Endothelial cell of umbilical vein (primary cell): ENCODE measurements around the gene ADAM22. TPM values are rescaled to one million over a fixed set of nuclear protein-coding genes. Genes with fewer than 3 reads are reported as not detected.

Experiments used
- BruUV-seq: library from RNA; stranded (reverse); fragments of 400-500 nt; replicated peaks from 2 replicates; lab custom pipeline; 2021; lab: Mats Ljungman, UMichigan
- CTCF ChIA-PET: fragments of 300-600, 350-600 bp; sonication (Branson Sonifier 250); formaldehyde crosslinking; loops from one replicate; lab custom pipeline; 2021; ENCODE audit warnings: antibody characterized with exemption, inconsistent platforms; lab: Charles Lee
- POLR2A ChIA-PET: fragments of 300-600, 350-600 bp; sonication (Branson Sonifier 250); formaldehyde crosslinking; loops from one replicate; lab custom pipeline; 2021; ENCODE audit warnings: antibody characterized with exemption, inconsistent platforms; lab: Charles Lee
- DNase-seq: peaks from one replicate; pipeline ENCODE4 v3.0.0-alpha.2; 2011; ENCODE audit warnings: low read depth, low spot score
- FAIRE-seq: peaks from 2 replicates; lab custom pipeline; 2011; peaks lifted over from hg19 to GRCh38; lab: Jason Lieb, UNC
- H2AFZ ChIP-seq: 2 replicates; pipeline ENCODE4 v1.6.0; 2012; ENCODE audit warnings: low read depth, low read length, control low read depth, inconsistent platforms
- H3K27ac ChIP-seq: 2 replicates; pipeline ENCODE4 v1.5.1; 2011; ENCODE audit warnings: low read depth, mild to moderate bottlenecking, control low read depth, low read length, moderate library complexity; ENCODE audit not compliant: insufficient read depth
- H3K27me3 ChIP-seq, 2 experiments: 2 replicates each; pipeline versions ENCODE4 v1.6.0 to v1.6.1; 2011; ENCODE audit warnings: low read length in 2 of 2, mixed read lengths in 1 of 2; ENCODE audit not compliant: control insufficient read depth in 2 of 2, insufficient read depth in 2 of 2
- H3K36me3 ChIP-seq, 2 experiments: 2 replicates in 1 of 2; 3 replicates in 1 of 2; pipeline ENCODE4 v1.5.1; 2011; ENCODE audit warnings: low read length in 2 of 2, mild to moderate bottlenecking in 1 of 2, moderate library complexity in 1 of 2; ENCODE audit not compliant: control insufficient read depth in 2 of 2, insufficient read depth in 2 of 2; ENCODE audit errors: extremely low read depth in 1 of 2
- H3K4me1 ChIP-seq: 3 replicates; pipeline ENCODE4 v1.5.1; 2011; ENCODE audit warnings: mild to moderate bottlenecking, low read length; ENCODE audit not compliant: control insufficient read depth, insufficient read depth; ENCODE audit errors: extremely low read depth
- H3K4me2 ChIP-seq: 2 replicates; pipeline ENCODE4 v1.6.1; 2011; ENCODE audit warnings: low read length, control low read depth, mixed read lengths; ENCODE audit not compliant: insufficient read depth
- H3K4me3 ChIP-seq, 3 experiments: fragments of 200-600 bp in 1 of 3; sonication (generic), shearing (Covaris generic) in 1 of 3; replicated peaks in 1 of 3; 2 replicates each; pipeline ENCODE4 v1.5.1; 2011 to 2016; ENCODE audit warnings: control low read depth in 3 of 3, low read length in 3 of 3, mild to moderate bottlenecking in 2 of 3, inconsistent platforms in 1 of 3, low read depth in 1 of 3, moderate library complexity in 1 of 3; ENCODE audit not compliant: insufficient read depth in 1 of 3
- H3K79me2 ChIP-seq: 2 replicates; pipeline ENCODE4 v1.6.0; 2012; ENCODE audit warnings: low read length, inconsistent platforms; ENCODE audit not compliant: control insufficient read depth, insufficient read depth
- H3K9ac ChIP-seq: replicated peaks from 2 replicates; pipeline ENCODE3; 2011; ENCODE audit warnings: low read length, control low read depth; ENCODE audit not compliant: insufficient read depth; ENCODE audit errors: extremely low read depth
- H3K9me1 ChIP-seq: replicated peaks from 3 replicates; pipeline ENCODE4 v1.6.0; 2011; ENCODE audit warnings: mild to moderate bottlenecking, low read length; ENCODE audit not compliant: control insufficient read depth, insufficient read depth; ENCODE audit errors: extremely low read depth
- H3K9me3 ChIP-seq: replicated peaks from 2 replicates; pipeline ENCODE4 v1.5.1; 2012; ENCODE audit warnings: low read length, inconsistent platforms; ENCODE audit not compliant: control insufficient read depth, insufficient read depth
- H4K20me1 ChIP-seq: replicated peaks from 2 replicates; pipeline ENCODE3; 2011; ENCODE audit warnings: mild to moderate bottlenecking, low read length; ENCODE audit not compliant: control insufficient read depth, insufficient read depth; ENCODE audit errors: extremely low read depth
- CTCF ChIP-seq, 2 donors: IDR thresholded peaks; 1 replicate in 1 of 2; 2 replicates in 1 of 2; pipeline ENCODE4 v1.5.1; 2011; ENCODE audit warnings: low read length in 2 of 2, mild to moderate bottlenecking in 2 of 2, moderate library complexity in 2 of 2, control low read depth in 1 of 2, inconsistent platforms in 1 of 2, low read depth in 1 of 2; ENCODE audit not compliant: insufficient read depth in 1 of 2; ENCODE audit errors: extremely low read depth in 1 of 2
- EZH2 ChIP-seq: IDR thresholded peaks from 2 replicates; pipeline ENCODE4 v1.6.1; 2012; ENCODE audit warnings: borderline replicate concordance, low read depth, mild to moderate bottlenecking, moderate library complexity, low read length, inconsistent platforms; ENCODE audit not compliant: severe bottlenecking
- FOS ChIP-seq: IDR thresholded peaks from 2 replicates; pipeline ENCODE4 v1.6.1; 2011; ENCODE audit warnings: mild to moderate bottlenecking, low read length, moderate library complexity, borderline replicate concordance; ENCODE audit not compliant: insufficient read depth
- GATA2 ChIP-seq: IDR thresholded peaks from 2 replicates; pipeline ENCODE4 v1.7.0; 2011; ENCODE audit warnings: low read depth, mild to moderate bottlenecking, moderate library complexity, mixed read lengths, low read length; ENCODE audit not compliant: insufficient read length, insufficient read depth
- JUN ChIP-seq: IDR thresholded peaks from 2 replicates; pipeline ENCODE4 v1.6.1; 2011; ENCODE audit warnings: borderline replicate concordance, low read depth; ENCODE audit not compliant: insufficient read length, insufficient read depth
- MAX ChIP-seq: IDR thresholded peaks from 2 replicates; pipeline ENCODE4 v1.6.1; 2011; ENCODE audit not compliant: insufficient read depth, insufficient read length
- MYC ChIP-seq: IDR thresholded peaks from one replicate; pipeline ENCODE4 v1.6.1; 2011; ENCODE audit warnings: mild to moderate bottlenecking, low read depth, low read length
- POLR2A ChIP-seq: IDR thresholded peaks from 2 replicates; pipeline ENCODE4 v1.6.1; 2012; ENCODE audit warnings: low read depth, mild to moderate bottlenecking, control low read depth, low read length
- POLR2AphosphoS5 ChIP-seq: IDR thresholded peaks from 2 replicates; pipeline ENCODE4 v1.6.1; 2012; ENCODE audit warnings: low read depth, mild to moderate bottlenecking, control low read depth, low read length, moderate library complexity; ENCODE audit not compliant: insufficient read depth
- dilution Hi-C: fragments of 300-500 bp; cut with MboI; formaldehyde crosslinking; loops from one replicate; pipeline ENCODE4 v1.15.0; 2019; ENCODE audit warnings: low sequenced_read_pairs; ENCODE audit not compliant: extremely low pct_ligation_motif_present
- intact Hi-C: fragments of 100-400 bp; cut with micrococcal nuclease; formaldehyde crosslinking; loops from one replicate; pipeline ENCODE4 v1.10.0; 2022
- polyA plus RNA-seq, 4 experiments: library from polyadenylated mRNA; depleted of rRNA in 3 of 4; stranded (reverse) in 3 of 4; unstranded in 1 of 4; fragments of >200 nt; gene quantifications; 2 replicates each; pipeline versions ENCODE4 v1.2.1 to v1.2.3, GENCODE V29; 2011 to 2012; ENCODE audit warnings: missing spikeins in 1 of 4
- total RNA-seq: library from RNA; stranded (reverse); gene quantifications from 2 replicates; pipeline ENCODE4 v1.2.3, GENCODE V29; 2021

The ADAM22 gene
- total and polyA plus RNA-seq, 2 donors (not counting 3 experiments of a cell fraction or from before 2014, with no cell fraction given) = 0.33 to 0.53 TPM

- peaks cover 23 to 44% of the 10 kb centered on the region in 2 experiments for H3K36me3 ChIP-seq
- no peak overlapping the region for H3K4me3 ChIP-seq
- no peaks in the 10 kb centered on the region for H3K9me3 ChIP-seq
- dilution Hi-C loops = no loop called here
- H3K4me1 ChIP-seq = peaks cover under 1% of the 10 kb centered on the region
- no peak overlapping the region for H2AFZ ChIP-seq
- ChIA-PET POLR2A (no interaction called here), CTCF (interaction anchor here (1.3 kb wide), 1 partner anchor 8 kb away, joined by 4 read pairs; no protein-coding TSS in a partner anchor)
- no peak for FAIRE-seq
- TF ChIP-seq CTCF (IDR thresholded peaks at IDR 0.05; ENCODE audit: extremely low read depth in 1 of 2, insufficient read depth in 1 of 2, low read depth in 1 of 2, low read length in 2 of 2) = no peak
- no peak for TF ChIP-seq FOS
- no peak for TF ChIP-seq POLR2A
- no peak for TF ChIP-seq JUN
- no peak for TF ChIP-seq MAX
- no peak for TF ChIP-seq POLR2AphosphoS5
- no peak for TF ChIP-seq GATA2
- no peak for TF ChIP-seq EZH2
- no peak for TF ChIP-seq MYC
- no peaks in the 10 kb centered on the region for H3K27me3 ChIP-seq
- no peak for DNase-seq
- no peak overlapping the region for H3K4me2 ChIP-seq
- H3K27ac ChIP-seq = no peak overlapping the region
- no peak overlapping the region for H3K9ac ChIP-seq
- intact Hi-C loops = loop anchor here (10.0 kb wide), 1 partner anchor 278 kb away; the partner anchor contains the start of gene ADAM22
- peaks cover 4% of the 10 kb centered on the region for H4K20me1 ChIP-seq
- peaks cover 46% of the 10 kb centered on the region for H3K79me2 ChIP-seq
- H3K9me1 ChIP-seq = no peaks in the 10 kb centered on the region
- no TSS peak for BruUV-seq
Measured at GRCh38 chr7:88212918-88213317, 278.9 kb downstream of the ADAM22 start.
